Measurements from ENCODE around the gene ATRNL1. TPM values are rescaled to one million over a fixed set of nuclear protein-coding genes. Genes with fewer than 3 reads are reported as not detected.

ATRNL1 gene
- total and polyA plus RNA-seq, 2 of the 8 experiments (the other 6 are each of a cell fraction or from before 2014, with no cell fraction given), result 5.1 to 17.6 TPM

GRCh38 chr10:115945701-115946445, 852.7 kb downstream of the ATRNL1 start:
- Histone ChIP-seq H3K56ac (replicated peaks; ENCODE audit: insufficient read length, low read depth, low read length) (no peak overlapping the region), H2BK120ac (replicated peaks; ENCODE audit: low read depth, low read length) (no peak overlapping the region), H3K4me1 (replicated peaks in 1 of 4; ENCODE audit: control insufficient read depth in 3 of 4, insufficient read depth in 4 of 4, low read length in 3 of 4) (peaks cover 0 to 4% (median 1%) of the 10 kb centered on the region in 4 experiments; a peak in 1 of 7 replicates), H4K8ac (ENCODE audit: extremely low read depth, insufficient read depth, low read length) (no peak overlapping the region), H2AK5ac (ENCODE audit: low read depth, low read length) (peak overlapping the region; percentile 67; the same call in 1 of the 2 replicates), H3K14ac (ENCODE audit: insufficient read length) (no peak overlapping the region), H3K23me2 (ENCODE audit: low read depth, low read length) (no peaks in the 10 kb centered on the region), H2BK12ac (ENCODE audit: low read depth, low read length) (no peak overlapping the region; the same call in 1 of the 2 replicates), H2BK5ac (ENCODE audit: low read depth, low read length) (no peak overlapping the region), H3K4ac (replicated peaks; ENCODE audit: insufficient read length, low read depth, low read length) (no peak overlapping the region), H2AFZ (ENCODE audit: low read length) (no peak overlapping the region), H3K9ac (replicated peaks in 1 of 4; ENCODE audit: extremely low read depth in 1 of 4, low read depth in 3 of 4, low read length in 3 of 4) (no peak overlapping the region), H3K27ac (ENCODE audit: low read depth, low read length) (no peak overlapping the region), H3K9me3 (ENCODE audit: insufficient read depth in 2 of 2, low read depth in 1 of 2, low read length in 1 of 2) (no peaks in the 10 kb centered on the region), H2BK15ac (ENCODE audit: low read length) (no peak overlapping the region), H3K4me2 (ENCODE audit: insufficient read depth in 1 of 2, low read depth in 2 of 2, low read length in 2 of 2) (no peak overlapping the region), H3K4me3 (ENCODE audit: extremely low read depth in 1 of 4, insufficient read depth in 2 of 4, low read depth in 3 of 4, low read length in 4 of 4) (no peak overlapping the region), H3K27me3 (replicated peaks in 1 of 4; ENCODE audit: control insufficient read depth in 3 of 4, extremely low read depth in 1 of 4, insufficient read depth in 3 of 4, low read length in 3 of 4) (no peaks in the 10 kb centered on the region), H3K18ac (ENCODE audit: extremely low read depth, low read length) (no peak overlapping the region), H4K5ac (ENCODE audit: insufficient read length, low read depth, low read length) (no peak overlapping the region), H3K36me3 (ENCODE audit: control insufficient read depth in 2 of 4, insufficient read depth in 4 of 4, low read length in 3 of 4) (no peaks in the 10 kb centered on the region), H4K91ac (replicated peaks; ENCODE audit: insufficient read length, low read length) (no peak overlapping the region), H3K23ac (ENCODE audit: insufficient read length) (no peak overlapping the region), H4K20me1 (replicated peaks in 1 of 2; ENCODE audit: control insufficient read depth in 1 of 2, insufficient read depth in 2 of 2, low read length in 2 of 2) (no peaks in the 10 kb centered on the region), H2BK20ac (ENCODE audit: low read length) (no peak overlapping the region), H3K79me2 (ENCODE audit: control insufficient read depth in 1 of 2, insufficient read depth in 2 of 2, low read length in 2 of 2) (no peaks in the 10 kb centered on the region), H3K79me1 (ENCODE audit: low read depth, low read length) (no peaks in the 10 kb centered on the region)
- TF ChIP-seq ASH2L (IDR thresholded peaks at IDR 0.05; ENCODE audit: low read length) (no peak), NRF1 (IDR thresholded peaks at IDR 0.05; ENCODE audit: low read depth, low read length) (no peak), SUZ12 (IDR thresholded peaks at IDR 0.05; ENCODE audit: low read length) (no peak), ZNF274 (IDR thresholded peaks at IDR 0.05; ENCODE audit: borderline replicate concordance, extremely low read depth, low read length) (no peak), EP300 (IDR thresholded peaks at IDR 0.05; ENCODE audit: borderline replicate concordance in 1 of 2, low read depth in 2 of 2, low read length in 2 of 2) (no peak), RFX5 (IDR thresholded peaks at IDR 0.05; ENCODE audit: borderline replicate concordance, low read depth, low read length) (no peak), JUN (IDR thresholded peaks at IDR 0.05; ENCODE audit: low read depth, low read length) (no peak), EGR1 (IDR thresholded peaks at IDR 0.05; ENCODE audit: borderline replicate concordance, low read depth, low read length) (no peak), RBBP5 (IDR thresholded peaks at IDR 0.05; ENCODE audit: borderline replicate concordance, low read depth, low read length) (no peak), BACH1 (IDR thresholded peaks at IDR 0.05; ENCODE audit: low read length) (no peak)
- DNase-seq (ENCODE audit: low read depth in 1 of 2, low spot score in 2 of 2), result no peak
- POLR2A ChIA-PET (ENCODE audit: partially characterized antibody), result interaction anchor here (0.6 kb wide), 1 partner anchor 715 kb away, joined by 4 read pairs; no protein-coding TSS in a partner anchor
- CTCF ChIA-PET (ENCODE audit: partially characterized antibody), result interaction anchor here (0.9 to 1.7 kb wide), 3 partner anchors 12 to 130 kb away, joined by 3 to 4 read pairs (median 4); no protein-coding TSS in a partner anchor
- FAIRE-seq, result no peak
- 92% methylated on average over 3 of the region's 3 CpGs; no CpG with 5 or more reads in 1 of the 2 experiments for WGBS, 2 experiments (ENCODE audit: extremely low coverage in 1 of 2, insufficient coverage in 1 of 2, insufficient read length in 1 of 2, insufficient replicate concordance in 2 of 2, low coverage in 1 of 2, low lambda C conversion rate in 2 of 2, missing lambda C conversion rate in 1 of 2)

All from H1 (cell line).